ENCODE results near the gene PALS1. TPM values are rescaled to one million over a fixed set of nuclear protein-coding genes. Genes with fewer than 3 reads are reported as not detected.

The PALS1 gene
- total and polyA plus RNA-seq, 2 donors (not counting 1 experiment from before 2014, with no cell fraction given), result 2.6 to 17.0 TPM

GRCh38 chr14:67221982-67222328, 19.3 kb upstream of the PALS1 start:
- no peak for DNase-seq
- Histone ChIP-seq H3K9me3 (ENCODE audit: control extremely low read depth in 1 of 3, control insufficient read depth in 2 of 3, insufficient read depth in 1 of 3, low read length in 2 of 3) (peaks cover 0 to 8% (median 0%) of the 10 kb centered on the region in 3 donors), H3K27me3 (replicated peaks in 1 of 4; ENCODE audit: control extremely low read depth in 1 of 4, control insufficient read depth in 3 of 4, insufficient read depth in 4 of 4, low read length in 3 of 4) (peaks cover 0 to 4% (median 0%) of the 10 kb centered on the region in 4 experiments), H3K4me2 (replicated peaks; ENCODE audit: low read depth, low read length, poor library complexity, severe bottlenecking) (no peak overlapping the region), H3K36me3 (replicated peaks in 1 of 2; ENCODE audit: control extremely low read depth in 1 of 2, control insufficient read depth in 1 of 2, extremely low read depth in 1 of 2, insufficient read depth in 2 of 2, low read length in 1 of 2) (no peaks in the 10 kb centered on the region), H2AFZ (ENCODE audit: insufficient read depth, low read depth, low read length, poor library complexity, severe bottlenecking) (no peak overlapping the region), H3K4me1 (ENCODE audit: control insufficient read depth in 2 of 2, insufficient read depth in 2 of 2, low read length in 2 of 2) (no peaks in the 10 kb centered on the region), H4K20me1 (ENCODE audit: control insufficient read depth, insufficient read depth, low read length, poor library complexity, severe bottlenecking) (no peaks in the 10 kb centered on the region), H3K79me2 (ENCODE audit: control insufficient read depth, insufficient read depth, low read length) (no peaks in the 10 kb centered on the region), H3K9ac (ENCODE audit: low read length) (no peak overlapping the region), H3K27ac (ENCODE audit: low read length in 2 of 2) (no peak overlapping the region), H3K4me3 (ENCODE audit: control extremely low read depth in 1 of 5, extremely low read depth in 1 of 5, insufficient read depth in 1 of 5, low read depth in 2 of 5, low read length in 4 of 5) (no peak overlapping the region)
- peaks cover 24% of the 10 kb centered on the region for H3K27me3 Mint-ChIP-seq
- ChIA-PET CTCF (no interaction called here), POLR2A (no interaction called here)
- no peak overlapping the region for H3K27ac Mint-ChIP-seq
- intact Hi-C loops (cut with micrococcal nuclease), result no loop called here
- no peaks in the 10 kb centered on the region for H3K4me1 Mint-ChIP-seq
- TF ChIP-seq CTCF (IDR thresholded peaks at IDR 0.05) (no peak), EZH2 (IDR thresholded peaks at IDR 0.05; ENCODE audit: borderline replicate concordance, insufficient read depth, low read depth, low read length, poor library complexity, severe bottlenecking) (no peak)
- no peaks in the 10 kb centered on the region for H3K9me3 Mint-ChIP-seq (ENCODE audit: insufficient read depth)
- no peak for ATAC-seq (ENCODE audit: low read depth)
- no peak overlapping the region for H3K4me3 Mint-ChIP-seq
- WGBS (ENCODE audit: insufficient coverage), result 100% methylated on average over 3 of the region's 4 CpGs

- TF ChIP-seq EZH2 (IDR thresholded peaks at IDR 0.05; ENCODE audit: borderline replicate concordance, insufficient read depth, low read depth, low read length, poor library complexity, severe bottlenecking) (no peak), CTCF (IDR thresholded peaks at IDR 0.05) (no peak)
- Histone ChIP-seq H3K9ac (ENCODE audit: low read length) (no peak overlapping the region), H3K27ac (ENCODE audit: low read length in 2 of 2) (no peak overlapping the region), H3K27me3 (replicated peaks in 1 of 4; ENCODE audit: control extremely low read depth in 1 of 4, control insufficient read depth in 3 of 4, insufficient read depth in 4 of 4, low read length in 3 of 4) (no peaks in the 10 kb centered on the region), H3K4me1 (ENCODE audit: control insufficient read depth in 2 of 2, insufficient read depth in 2 of 2, low read length in 2 of 2) (no peaks in the 10 kb centered on the region), H3K4me3 (ENCODE audit: control extremely low read depth in 1 of 5, extremely low read depth in 1 of 5, insufficient read depth in 1 of 5, low read depth in 2 of 5, low read length in 4 of 5) (no peak overlapping the region), H4K20me1 (ENCODE audit: control insufficient read depth, insufficient read depth, low read length, poor library complexity, severe bottlenecking) (no peaks in the 10 kb centered on the region), H3K79me2 (ENCODE audit: control insufficient read depth, insufficient read depth, low read length) (no peaks in the 10 kb centered on the region), H3K36me3 (replicated peaks in 1 of 2; ENCODE audit: control extremely low read depth in 1 of 2, control insufficient read depth in 1 of 2, extremely low read depth in 1 of 2, insufficient read depth in 2 of 2, low read length in 1 of 2) (no peaks in the 10 kb centered on the region), H3K4me2 (replicated peaks; ENCODE audit: low read depth, low read length, poor library complexity, severe bottlenecking) (no peak overlapping the region), H2AFZ (ENCODE audit: insufficient read depth, low read depth, low read length, poor library complexity, severe bottlenecking) (no peak overlapping the region), H3K9me3 (ENCODE audit: control extremely low read depth in 1 of 3, control insufficient read depth in 2 of 3, insufficient read depth in 1 of 3, low read length in 2 of 3) (no peaks in the 10 kb centered on the region)
- Mint-ChIP-seq H3K9me3 (ENCODE audit: insufficient read depth) (no peaks in the 10 kb centered on the region), H3K27me3 (peaks cover 19% of the 10 kb centered on the region), H3K27ac (no peak overlapping the region), H3K4me3 (no peak overlapping the region), H3K4me1 (no peaks in the 10 kb centered on the region)
- ChIA-PET POLR2A (no interaction called here), CTCF (interaction anchor here (1.0 kb wide), 1 partner anchor 8 kb away, joined by 3 read pairs; no protein-coding TSS in a partner anchor)
- no peak for DNase-seq
- no peak for ATAC-seq (ENCODE audit: low read depth)
- 100% methylated on average over 2 of the region's 4 CpGs for WGBS (ENCODE audit: insufficient coverage)
- intact Hi-C loops (cut with micrococcal nuclease), result no loop called here
Measured at GRCh38 chr14:67225523-67225922, 15.7 kb upstream of the PALS1 start.
